T-helper 1 cell treated with Interleukin-12 subunit alpha and Interleukin-12 subunit beta and Interleukin-4 antibody, amounts not matched to agents 30 ng/mL and 1 ng/mL, for 36 hours (primary cell): ENCODE measurements around the gene NSD1. TPM values are rescaled to one million over a fixed set of nuclear protein-coding genes. Genes with fewer than 3 reads are reported as not detected.
"Not testable (repeated sequence)": the region's sequence is repeated elsewhere in the genome, so short reads cannot be mapped to it uniquely, and the experiment has no call there.

ENCODE experiments used
- intact Hi-C: fragments of 100-400 bp; cut with micrococcal nuclease; formaldehyde crosslinking; loops from one replicate; pipeline ENCODE4 v1.15.1; 2024
- total RNA-seq: library from RNA; stranded (reverse); gene quantifications from 2 replicates; pipeline ENCODE4 v1.2.3, GENCODE V29; 2022

The NSD1 gene
- total RNA-seq, 1 donor from 2014 or later = 116 TPM

DNA sequence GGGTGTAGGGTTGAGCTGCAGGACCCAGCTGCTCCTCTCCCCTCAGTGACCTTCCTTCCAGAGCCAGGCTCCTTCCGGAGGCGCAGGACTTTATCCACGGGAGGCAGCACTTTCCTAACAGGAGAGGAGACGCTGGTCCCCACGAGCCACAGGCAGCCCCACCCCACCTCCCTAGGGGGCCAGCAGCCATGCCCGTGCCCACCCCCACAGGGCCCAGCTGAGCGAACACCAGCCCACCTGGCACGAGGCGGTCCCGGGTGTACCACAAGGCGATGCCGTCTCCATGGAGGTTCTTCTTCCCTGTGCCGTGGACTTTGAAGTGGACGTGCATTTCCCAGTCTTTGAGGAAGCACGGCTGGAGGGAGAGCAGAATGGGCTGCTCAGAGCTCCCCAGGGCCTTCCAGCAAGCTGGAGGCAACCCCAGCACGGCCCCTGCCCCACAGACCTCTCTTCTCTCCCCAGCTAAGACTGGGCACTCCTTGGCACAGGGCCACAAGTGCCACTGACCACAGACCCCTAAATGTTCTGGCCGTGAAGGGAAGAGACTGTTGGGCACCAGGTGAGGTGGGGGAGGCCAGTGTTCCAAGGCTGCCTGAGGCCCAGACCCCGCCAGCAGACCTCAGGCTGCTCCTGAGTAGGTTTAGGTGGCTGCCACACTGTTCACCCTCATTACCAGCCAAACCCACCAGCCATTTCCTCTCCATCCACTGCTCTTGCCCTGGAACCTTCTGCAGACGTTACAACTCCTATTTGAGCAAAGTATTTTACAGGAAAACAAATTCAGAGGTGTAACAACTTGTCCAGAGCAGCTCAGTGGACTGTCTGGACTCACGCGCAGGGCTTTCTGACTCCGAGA lies 204.9 kb downstream of the NSD1 start:
- intact Hi-C loops = no loop called here

- intact Hi-C loops = no loop called here
These were observed 205.6 kb downstream of the NSD1 start for GRCh38 chr5:177339107-177339638.

DNA sequence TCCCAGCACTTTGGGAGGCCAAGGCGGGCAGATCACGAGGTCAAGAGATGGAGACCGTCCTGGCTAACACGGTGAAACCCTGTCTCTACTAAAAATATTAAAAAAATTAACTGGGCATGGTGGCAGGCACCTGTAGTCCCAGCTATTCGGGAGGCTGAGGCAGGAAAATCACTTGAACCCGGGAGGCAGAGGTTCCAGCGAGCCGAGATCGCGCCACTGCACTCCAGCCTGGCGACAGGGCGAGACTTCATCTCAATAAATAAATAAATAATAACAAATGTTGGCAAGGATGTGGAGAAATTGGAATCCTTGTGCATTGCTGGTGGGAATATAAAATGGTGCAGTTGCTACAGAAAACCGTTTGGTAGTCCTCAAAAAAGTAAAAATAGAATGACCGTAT lies 209.4 kb downstream of the NSD1 start:
- intact Hi-C loops = not testable (repeated sequence)

DNA sequence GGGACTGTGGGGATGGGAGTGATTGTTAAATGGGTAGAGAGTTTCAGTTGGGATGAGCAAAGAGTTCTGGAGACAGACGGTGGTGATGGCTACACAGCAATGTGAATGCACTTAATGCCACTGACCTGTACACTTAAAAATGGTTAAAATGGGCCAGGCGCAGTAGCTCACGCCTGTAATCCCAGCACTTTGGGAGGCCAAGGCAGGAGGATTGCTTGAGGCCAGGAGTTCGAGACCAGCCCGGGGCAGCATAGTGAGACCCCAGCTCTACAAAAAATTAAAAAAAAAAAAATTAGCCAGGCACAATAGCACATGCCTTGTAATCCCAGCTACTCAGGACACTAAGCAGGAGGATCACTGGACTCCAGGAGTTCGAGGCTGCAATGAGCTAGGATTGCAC lies 210.2 kb downstream of the NSD1 start:
- intact Hi-C loops = no loop called here

DNA sequence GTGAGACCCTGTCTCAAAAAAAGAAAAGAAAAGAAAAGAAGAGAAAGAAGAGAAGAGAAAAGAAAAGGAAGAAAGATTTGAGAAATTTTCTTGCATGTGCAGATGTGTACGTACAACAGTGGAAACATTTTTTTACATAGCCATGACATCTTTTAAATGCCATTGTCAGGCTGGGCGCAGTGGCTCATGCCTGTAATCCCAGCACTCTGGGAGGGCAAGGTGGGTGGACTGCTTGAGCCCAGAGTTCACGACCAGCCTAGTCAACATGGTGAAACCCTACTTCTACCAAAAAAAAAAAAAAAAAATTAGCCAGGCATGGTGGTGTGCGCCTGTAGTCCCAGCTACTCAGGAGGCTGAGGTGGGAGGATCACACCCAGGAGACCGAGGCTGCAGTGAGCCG lies 211.3 kb downstream of the NSD1 start:
- intact Hi-C loops = no loop called here

GRCh38 chr5:177346820-177347219 lies 213.2 kb downstream of the NSD1 start:
- intact Hi-C loops = no loop called here

DNA sequence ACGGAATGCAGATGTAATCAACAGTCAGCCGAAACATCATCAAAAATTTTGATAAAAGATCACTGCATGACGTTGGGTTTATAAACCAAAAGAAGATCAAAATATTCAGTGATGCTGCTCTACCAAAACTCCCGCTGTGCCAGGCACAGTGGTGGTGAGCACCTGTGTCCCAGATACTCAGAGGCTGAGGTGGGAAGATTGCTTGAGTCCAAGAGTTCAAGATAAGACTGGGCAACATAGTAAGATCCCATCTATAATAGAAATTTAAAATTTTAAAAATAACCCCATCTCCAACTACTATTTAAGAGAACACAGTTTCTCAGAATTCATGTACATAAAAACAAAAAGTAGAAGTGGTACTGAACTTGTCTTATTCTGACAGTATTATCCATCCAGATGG lies 214.1 kb downstream of the NSD1 start:
- intact Hi-C loops = no loop called here

DNA sequence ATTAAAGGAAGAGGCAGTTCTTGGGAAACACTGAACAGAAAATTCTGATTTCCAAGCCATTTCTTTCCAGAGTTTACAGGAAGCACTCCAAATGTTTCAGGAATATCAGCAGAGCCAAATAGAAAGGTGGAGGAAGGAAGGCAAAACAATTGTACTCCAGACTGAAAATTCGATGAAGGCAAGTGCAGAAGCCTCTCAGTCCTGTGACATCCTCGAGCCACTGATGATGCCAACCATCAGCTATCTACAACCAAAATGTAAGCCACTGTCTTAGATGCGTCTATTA lies 215.7 kb downstream of the NSD1 start:
- intact Hi-C loops = no loop called here

DNA sequence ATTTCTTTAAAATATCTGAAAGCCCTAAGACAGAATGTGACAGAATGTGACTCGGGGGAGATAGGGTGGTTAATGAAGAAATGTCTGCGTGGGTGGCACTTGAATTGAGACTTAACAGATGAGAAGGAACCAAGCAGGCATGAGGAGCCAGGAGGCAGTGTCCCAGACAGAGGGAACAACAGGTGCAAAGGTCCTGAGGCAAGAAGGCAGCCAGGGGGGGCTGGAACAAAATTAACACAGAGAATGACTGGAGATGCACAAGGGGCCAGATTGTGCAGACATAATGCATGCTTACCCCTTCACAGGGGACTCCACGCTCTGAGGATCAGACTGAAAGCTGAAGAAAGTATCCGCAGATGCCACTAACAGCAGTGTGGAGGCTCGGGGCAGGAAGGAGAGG lies 216.2 kb downstream of the NSD1 start:
- intact Hi-C loops = loop anchor here (2.0 to 5.0 kb wide), 4 partner anchors 327 to 812 kb away; partner anchors contain the start of genes RNF44, TSPAN17, UIMC1 and ZNF346

Other genes with a start within 250 kb of the NSD1 start
- gene HK3, start 234.4 kb upstream of the NSD1 start, total RNA-seq = 0.32 and 1.1 TPM in 2 replicates
- gene UIMC1, start 127.0 kb upstream of the NSD1 start, total RNA-seq = 46.4 and 49.3 TPM in 2 replicates
- gene ZNF346, start 111.1 kb upstream of the NSD1 start, total RNA-seq = 28.1 and 30.6 TPM in 2 replicates
- 1.3 and 1.6 TPM in 2 replicates for gene FGFR4, start 46.9 kb upstream of the NSD1 start, total RNA-seq
- gene RAB24, start 169.9 kb downstream of the NSD1 start, total RNA-seq = 42.2 and 42.3 TPM in 2 replicates
- 187 and 190 TPM in 2 replicates for gene PRELID1, start 170.0 kb downstream of the NSD1 start, total RNA-seq
- 32.5 and 36.1 TPM in 2 replicates for gene MXD3, start 178.1 kb downstream of the NSD1 start, total RNA-seq
- gene LMAN2, start 217.9 kb downstream of the NSD1 start, total RNA-seq = 151 and 157 TPM in 2 replicates
- gene RGS14, start 224.2 kb downstream of the NSD1 start, total RNA-seq = 90.9 and 95.3 TPM in 2 replicates